Subcutaneous adipose tissue (tissue), 4 donors: ENCODE results near the gene VARS1. TPM values are rescaled to one million over a fixed set of nuclear protein-coding genes. Genes with fewer than 3 reads are reported as not detected.

Experiments used
- CTCF ChIP-seq: fragments of 450-650 bp; IDR thresholded peaks from one replicate; pipeline ENCODE4 v1.5.1; 2016; ENCODE audit warnings: low read depth, mild to moderate bottlenecking, control low read depth, antibody characterized with exemption, moderate library complexity
- total RNA-seq, 4 donors: library from RNA; depleted of rRNA; stranded (reverse); fragments of >200 nt; gene quantifications; one replicate each; pipeline ENCODE4 v1.1.0, GENCODE V29; 2016

VARS1 gene
- total RNA-seq, 4 donors from 2014 or later = 20.6 to 49.7 (median 31.2) TPM

GRCh38 chr6:31764198-31764597 lies 31.4 kb downstream of the VARS1 start:
- no peak for TF ChIP-seq CTCF

- no peak for TF ChIP-seq CTCF
Measured at GRCh38 chr6:31763619-31763940, 32.0 kb downstream of the VARS1 start.

DNA sequence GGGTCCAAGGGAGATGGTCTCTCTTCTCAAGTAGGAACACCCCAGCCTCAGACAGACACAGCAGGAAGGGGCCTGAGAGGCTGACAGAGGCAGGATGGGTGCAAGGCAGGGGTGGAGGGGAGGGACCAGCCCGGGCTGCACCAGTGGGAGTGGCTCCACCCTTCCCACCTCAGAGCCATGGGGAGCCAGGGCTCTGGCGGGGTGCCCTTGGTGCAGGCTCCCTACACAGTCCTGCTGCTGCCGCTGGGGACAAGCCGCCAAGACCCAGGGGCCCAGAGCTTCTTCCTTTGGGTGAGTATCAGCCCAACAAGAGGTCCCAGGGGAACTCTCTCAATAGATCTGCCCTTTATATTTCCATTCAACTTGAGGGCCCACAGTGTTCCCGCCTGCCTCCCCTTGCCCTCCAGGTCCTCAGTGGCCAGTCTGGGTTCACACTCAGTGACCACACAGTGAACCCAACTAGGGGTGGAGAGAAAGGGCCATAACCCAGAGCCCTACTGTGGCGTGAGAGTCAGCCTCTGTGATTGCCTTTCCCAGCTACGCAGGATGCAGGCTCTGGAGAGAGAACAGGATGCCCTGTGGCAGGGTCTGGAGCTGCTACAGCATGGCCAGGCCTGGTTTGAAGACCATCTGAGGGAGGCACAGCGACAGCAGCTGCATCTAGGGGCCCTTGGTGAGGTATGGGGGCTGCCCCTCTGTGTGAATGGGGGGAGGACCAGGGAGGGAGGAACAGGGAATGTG lies 32.5 kb downstream of the VARS1 start:
- TF ChIP-seq CTCF = no peak

GRCh38 chr6:31762356-31762755 lies 33.2 kb downstream of the VARS1 start, which contains the start of gene SAPCD1:
TSS of gene SAPCD1 (plus strand) at chr6:31762656. CDS start at chr6:31763055, 399 bp downstream.
- TF ChIP-seq CTCF = no peak

- no peak for TF ChIP-seq CTCF
Measured at GRCh38 chr6:31761343-31761742, 34.2 kb downstream of the VARS1 start.

- no peak for TF ChIP-seq CTCF
Measured at GRCh38 chr6:31760790-31761189, 34.8 kb downstream of the VARS1 start.

GRCh38 chr6:31758281-31758680 lies 37.3 kb downstream of the VARS1 start:
- TF ChIP-seq CTCF = no peak
